Measurements from ENCODE around the gene SRSF2. TPM values are rescaled to one million over a fixed set of nuclear protein-coding genes. Genes with fewer than 3 reads are reported as not detected.
"Not testable (repeated sequence)": the region's sequence is repeated elsewhere in the genome, so short reads cannot be mapped to it uniquely, and the experiment has no call there.

Gene SRSF2
- total RNA-seq, 4 donors from 2014 or later = 185 to 403 (median 242) TPM

DNA sequence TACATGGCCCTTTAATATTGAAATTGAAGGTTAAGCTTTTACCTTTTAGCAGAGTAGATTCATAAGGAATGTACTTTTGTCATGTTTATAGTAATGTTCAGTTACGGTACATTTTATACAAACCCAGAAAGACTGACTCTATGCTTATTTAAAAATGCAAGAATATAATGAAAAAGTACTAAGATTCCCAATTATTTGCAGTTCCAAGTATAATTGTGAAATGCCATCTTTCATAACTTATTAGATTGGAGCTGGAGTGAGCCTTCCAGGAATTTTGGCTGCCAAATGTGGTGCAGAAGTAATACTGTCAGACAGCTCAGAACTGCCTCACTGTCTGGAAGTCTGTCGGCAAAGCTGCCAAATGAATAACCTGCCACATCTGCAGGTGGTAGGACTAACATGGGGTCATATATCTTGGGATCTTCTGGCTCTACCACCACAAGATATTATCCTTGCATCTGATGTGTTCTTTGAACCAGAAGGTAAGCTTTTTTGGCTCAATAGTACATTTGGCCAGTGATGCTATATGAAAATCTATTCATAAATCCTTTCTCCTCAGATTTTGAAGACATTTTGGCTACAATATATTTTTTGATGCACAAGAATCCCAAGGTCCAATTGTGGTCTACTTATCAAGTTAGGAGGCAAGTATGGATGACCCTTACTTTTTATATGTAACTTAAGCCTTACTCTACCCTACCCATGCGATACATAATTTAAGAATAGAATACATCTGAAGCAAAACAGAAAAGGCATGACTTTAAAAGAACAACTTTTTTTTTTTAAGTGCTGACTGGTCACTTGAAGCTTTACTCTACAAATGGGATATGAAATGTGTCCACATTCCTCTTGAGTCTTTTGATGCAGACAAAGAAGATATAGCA lies 4.2 kb downstream of the SRSF2 start:
- peaks cover 3 to 40% (median 12%) of the 10 kb centered on the region in 4 donors for H3K4me1 ChIP-seq
- H3K36me3 ChIP-seq = peaks cover 0 to 46% (median 0%) of the 10 kb centered on the region in 3 donors
- H3K27ac ChIP-seq = peak overlapping the region in 1 of 4 donors; percentile 11

DNA sequence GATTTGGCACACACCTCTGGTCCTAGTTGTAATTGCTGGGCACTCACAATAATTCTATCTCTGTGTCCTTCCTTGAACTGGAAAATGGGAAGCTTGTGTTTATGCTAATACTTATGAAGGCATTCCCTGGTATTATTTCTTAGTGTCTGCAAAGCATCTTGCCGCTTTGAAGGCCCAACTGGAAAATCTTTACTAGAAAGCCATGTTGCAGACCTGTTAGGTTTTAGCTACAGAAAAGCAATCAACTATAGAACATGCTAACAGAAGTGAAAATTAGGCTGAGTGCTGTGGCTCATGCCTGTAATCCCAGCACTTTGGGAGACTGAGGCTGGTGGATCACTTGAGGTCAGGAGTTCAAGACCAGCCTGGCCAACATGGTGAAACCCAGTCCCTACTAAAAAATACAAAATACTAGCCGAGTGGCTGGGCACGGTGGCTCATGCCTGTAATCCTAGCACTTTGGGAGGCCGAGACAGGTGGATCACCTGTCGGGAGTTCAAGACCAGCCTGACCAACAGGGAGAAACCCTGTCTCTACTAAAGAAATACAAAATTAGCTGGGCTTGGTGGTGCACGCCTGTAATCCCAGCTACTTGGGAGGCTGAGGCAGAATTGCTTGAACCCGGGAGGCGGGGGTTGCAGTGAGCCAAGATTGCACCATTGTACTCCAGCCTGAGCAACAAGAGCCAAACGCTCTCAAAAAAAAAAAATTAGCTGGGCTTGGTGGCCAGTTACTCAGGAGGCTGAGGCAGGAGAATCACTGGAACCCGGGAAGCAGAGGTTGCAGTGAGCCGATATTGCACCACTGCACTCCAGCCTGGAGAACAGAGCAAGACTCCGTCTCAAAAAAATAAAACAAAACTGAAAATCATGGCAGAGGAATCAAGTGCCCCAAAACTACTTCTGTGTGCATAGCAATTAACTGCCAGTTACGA lies 5.1 kb downstream of the SRSF2 start:
- not testable (repeated sequence) for H3K9me3 ChIP-seq, DNase-seq, H3K4me3 ChIP-seq, H3K27me3 ChIP-seq
- Histone ChIP-seq H3K27ac (peak overlapping the region in 1 of 4 donors; percentile 11), H3K4me1 (peaks cover 3 to 47% (median 12%) of the 10 kb centered on the region in 4 donors), H3K36me3 (peaks cover 0 to 46% (median 0%) of the 10 kb centered on the region in 3 donors)

More for the DNA sequence above, 4.2 kb downstream of the SRSF2 start:
- TF ChIP-seq POLR2A (IDR thresholded peaks at IDR 0.05) = no peak
- no peaks in the 10 kb centered on the region for H3K9me3 ChIP-seq
- DNase-seq = peak in 1 of 3 donors; percentile 39
- no peak overlapping the region for H3K4me3 ChIP-seq
- H3K27me3 ChIP-seq = no peaks in the 10 kb centered on the region

DNA sequence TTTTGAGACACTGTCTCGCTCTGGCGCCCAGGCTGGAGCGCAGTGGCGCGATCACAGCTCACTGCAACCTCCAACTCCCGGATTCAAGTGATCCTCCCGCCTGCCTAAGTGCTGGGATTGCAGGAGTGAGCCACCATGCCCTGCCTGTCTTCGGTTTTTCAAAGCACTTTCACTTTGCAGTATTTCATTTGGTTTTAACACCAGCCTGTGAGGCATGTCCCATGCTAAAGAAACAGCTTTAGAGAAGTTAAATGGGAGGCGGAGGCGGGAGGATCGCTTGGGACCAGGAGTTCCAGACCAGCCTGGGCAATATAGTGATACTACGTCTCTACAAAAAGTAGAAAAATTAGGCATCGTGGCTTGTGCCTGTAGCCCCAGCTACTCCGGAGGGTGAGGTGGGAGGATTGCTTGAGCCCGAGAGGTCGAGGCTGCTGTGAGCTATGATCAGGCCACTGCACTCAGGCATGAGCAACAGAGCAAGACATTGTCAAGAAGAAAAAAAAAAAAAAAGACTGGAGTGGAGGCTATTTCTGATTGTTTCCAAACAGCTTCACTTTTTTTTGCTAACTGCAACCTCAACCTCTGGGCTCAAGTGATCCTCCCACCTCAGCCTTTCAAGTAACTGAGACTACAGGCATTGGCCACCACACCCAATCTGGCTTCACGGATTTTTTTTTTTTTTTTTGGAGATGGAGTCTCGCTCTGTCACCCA lies 9.2 kb downstream of the SRSF2 start:
- TF ChIP-seq POLR2A (IDR thresholded peaks at IDR 0.05) = no peak
- TF ChIP-seq, protein P1, sequence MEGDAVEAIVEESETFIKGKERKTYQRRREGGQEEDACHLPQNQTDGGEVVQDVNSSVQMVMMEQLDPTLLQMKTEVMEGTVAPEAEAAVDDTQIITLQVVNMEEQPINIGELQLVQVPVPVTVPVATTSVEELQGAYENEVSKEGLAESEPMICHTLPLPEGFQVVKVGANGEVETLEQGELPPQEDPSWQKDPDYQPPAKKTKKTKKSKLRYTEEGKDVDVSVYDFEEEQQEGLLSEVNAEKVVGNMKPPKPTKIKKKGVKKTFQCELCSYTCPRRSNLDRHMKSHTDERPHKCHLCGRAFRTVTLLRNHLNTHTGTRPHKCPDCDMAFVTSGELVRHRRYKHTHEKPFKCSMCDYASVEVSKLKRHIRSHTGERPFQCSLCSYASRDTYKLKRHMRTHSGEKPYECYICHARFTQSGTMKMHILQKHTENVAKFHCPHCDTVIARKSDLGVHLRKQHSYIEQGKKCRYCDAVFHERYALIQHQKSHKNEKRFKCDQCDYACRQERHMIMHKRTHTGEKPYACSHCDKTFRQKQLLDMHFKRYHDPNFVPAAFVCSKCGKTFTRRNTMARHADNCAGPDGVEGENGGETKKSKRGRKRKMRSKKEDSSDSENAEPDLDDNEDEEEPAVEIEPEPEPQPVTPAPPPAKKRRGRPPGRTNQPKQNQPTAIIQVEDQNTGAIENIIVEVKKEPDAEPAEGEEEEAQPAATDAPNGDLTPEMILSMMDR (IDR thresholded peaks at IDR 0.05) = no peak
- no peaks in the 10 kb centered on the region for H3K9me3 ChIP-seq
- peak overlapping the region; percentile 72 to 100 (median 98) for H3K27ac ChIP-seq
- H3K4me3 ChIP-seq = peak overlapping the region; percentile 86 to 98 (median 95)
- H3K27me3 ChIP-seq = no peaks in the 10 kb centered on the region
- DNase-seq = peak; percentile 26 to 54 (median 51)
- peaks cover 0 to 40% (median 8%) of the 10 kb centered on the region in 4 donors for H3K4me1 ChIP-seq
- H3K36me3 ChIP-seq = peaks cover 0 to 43% (median 0%) of the 10 kb centered on the region in 3 donors

DNA sequence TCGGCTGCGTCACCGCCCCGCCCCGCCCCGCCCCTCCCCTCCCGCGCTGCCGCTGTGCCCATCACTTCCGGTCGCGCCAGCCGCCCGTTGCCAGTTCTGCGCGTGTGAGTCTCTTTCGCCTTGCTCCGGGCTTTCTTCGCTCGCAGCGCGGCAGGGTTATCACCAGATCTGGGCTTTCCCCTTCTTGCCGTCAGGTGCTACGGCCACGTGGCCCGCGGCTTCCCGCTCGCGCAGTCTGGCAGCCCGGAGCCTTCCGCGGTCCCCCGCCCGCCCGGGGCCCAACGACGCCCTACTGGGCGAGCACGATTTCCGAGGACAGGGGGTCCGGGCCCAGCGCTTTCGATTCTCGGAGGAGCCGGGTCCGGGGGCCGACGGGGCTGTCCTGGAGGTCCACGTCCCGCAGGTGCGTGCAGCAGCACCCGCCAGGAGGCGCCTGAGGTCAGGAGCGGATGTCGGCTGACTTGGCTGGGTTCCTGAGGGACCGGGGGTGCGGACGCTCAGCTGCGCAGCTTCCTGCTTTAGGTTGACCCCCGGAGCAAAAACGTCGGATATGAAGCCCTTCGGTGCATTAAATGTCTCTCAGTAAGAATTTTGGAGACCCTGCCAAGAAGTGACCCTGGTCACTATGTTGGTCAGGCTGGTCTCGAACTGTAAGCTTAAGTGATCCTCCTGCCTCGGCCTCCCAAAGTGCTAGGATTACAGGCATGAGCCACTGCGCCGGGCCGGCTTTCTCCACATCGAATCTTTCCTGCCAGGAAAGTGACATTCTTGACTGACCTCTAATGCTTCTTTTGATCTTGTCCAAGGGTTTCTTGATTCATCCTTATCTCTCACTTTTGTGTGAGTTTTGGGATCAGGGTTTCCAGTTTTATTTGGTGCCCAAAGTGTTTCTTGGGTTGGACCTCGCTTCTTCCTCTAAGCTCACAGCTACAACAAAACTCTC lies 10.1 kb downstream of the SRSF2 start, which contains the start of gene METTL23:
Gene METTL23 (plus strand): TSS at position 64 of the 943 bp plus-strand sequence. CDS start 2,872 bp downstream, outside the sequence.
- H3K36me3 ChIP-seq = peaks cover 0 to 43% (median 0%) of the 10 kb centered on the region in 3 donors
- TF ChIP-seq, protein P1 (IDR thresholded peaks at IDR 0.05) = peak; percentile 69 to 83 (median 80)
- no peak for TF ChIP-seq POLR2A (IDR thresholded peaks at IDR 0.05)

DNA sequence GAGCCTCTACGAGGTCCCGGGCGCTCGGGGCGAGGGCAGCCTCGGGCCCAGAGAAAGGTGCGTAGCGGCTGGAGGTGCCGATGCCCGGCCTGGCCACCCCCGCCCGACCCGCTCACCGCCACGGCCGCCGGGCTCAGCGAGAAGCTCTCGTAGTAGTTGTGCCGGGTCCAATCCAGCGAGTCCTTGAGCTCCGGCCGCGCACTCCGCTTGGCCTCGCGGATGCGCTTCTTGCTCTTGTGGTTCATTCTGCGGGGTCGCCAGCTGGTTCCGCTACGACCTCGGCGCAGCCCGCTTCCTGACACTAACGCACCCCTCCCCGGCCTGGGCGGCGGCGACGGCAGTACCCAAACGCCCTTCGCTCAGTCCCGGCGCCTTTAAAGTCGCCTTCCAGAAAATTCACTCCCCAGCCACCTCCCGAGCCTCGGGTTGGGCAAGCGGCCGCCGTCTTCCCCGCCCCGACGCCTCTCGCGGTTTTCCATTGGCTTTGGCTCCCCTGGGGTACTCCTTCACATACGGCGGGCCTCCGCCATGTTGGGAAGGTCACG lies 10.8 kb downstream of the SRSF2 start, which contains the start of gene JMJD6:
Gene JMJD6 (minus strand): TSS at position 376 of the 545 bp plus-strand sequence. CDS start 131 bp downstream, at position 245.
- H3K27ac ChIP-seq = peak within 1 kb of the TSS; percentile 98 to 100 (median 99)
- H3K9me3 ChIP-seq = no peaks in the 10 kb centered on the region
- DNase-seq = peak; percentile 94 to 99 (median 98)
- H3K36me3 ChIP-seq = peaks cover 0 to 43% (median 0%) of the 10 kb centered on the region in 3 donors
- H3K4me1 ChIP-seq = peaks cover 0 to 33% (median 5%) of the 10 kb centered on the region in 4 donors
- H3K27me3 ChIP-seq = no peaks in the 10 kb centered on the region
- peak within 1 kb of the TSS; percentile 86 to 98 (median 95) for H3K4me3 ChIP-seq
- TF ChIP-seq, protein P1 (IDR thresholded peaks at IDR 0.05) = no peak
- peak; percentile 89 to 97 for TF ChIP-seq POLR2A (IDR thresholded peaks at IDR 0.05)

More for the DNA sequence above, 10.1 kb downstream of the SRSF2 start, which contains the start of gene METTL23:
- Histone ChIP-seq H3K4me3 (peak within 1 kb of the TSS; percentile 86 to 98 (median 95)), H3K9me3 (no peaks in the 10 kb centered on the region), H3K27me3 (no peaks in the 10 kb centered on the region), H3K27ac (peak within 1 kb of the TSS; percentile 98 to 100 (median 99)), H3K4me1 (peaks cover 0 to 33% (median 5%) of the 10 kb centered on the region in 4 donors)
- peak; percentile 85 to 95 (median 89) for DNase-seq

Data from Peyer's patch (tissue), 4 donors.